Hepatic stellate cell (primary cell): ENCODE data around the gene MRC1.
"Not testable (repeated sequence)": the region's sequence is repeated elsewhere in the genome, so short reads cannot be mapped to it uniquely, and the experiment has no call there.

Experiments used
- DNase-seq: peaks from one replicate; pipeline ENCODE4 v3.0.0; 2011; ENCODE audit warnings: low spot score

Gene MRC1

DNA sequence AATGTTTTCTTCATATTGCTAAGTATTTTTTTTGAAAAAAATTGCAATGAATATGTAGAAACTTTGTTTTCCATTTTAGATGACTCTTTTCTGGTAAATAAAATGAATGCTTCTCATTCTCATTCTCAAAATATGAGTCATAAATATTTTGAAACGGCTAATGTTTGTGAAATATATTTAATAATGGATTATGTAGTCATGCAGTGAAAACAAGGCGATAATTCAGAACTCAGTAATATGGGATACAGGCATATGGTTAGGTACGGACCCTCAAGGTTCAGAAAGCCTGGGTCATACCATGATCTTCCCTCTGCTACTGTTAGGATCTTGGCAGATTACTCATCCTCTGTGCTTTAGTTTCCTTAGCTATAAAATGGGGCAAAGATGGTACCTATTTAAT lies 96.3 kb downstream of the MRC1 start:
- DNase-seq, result no peak

DNA sequence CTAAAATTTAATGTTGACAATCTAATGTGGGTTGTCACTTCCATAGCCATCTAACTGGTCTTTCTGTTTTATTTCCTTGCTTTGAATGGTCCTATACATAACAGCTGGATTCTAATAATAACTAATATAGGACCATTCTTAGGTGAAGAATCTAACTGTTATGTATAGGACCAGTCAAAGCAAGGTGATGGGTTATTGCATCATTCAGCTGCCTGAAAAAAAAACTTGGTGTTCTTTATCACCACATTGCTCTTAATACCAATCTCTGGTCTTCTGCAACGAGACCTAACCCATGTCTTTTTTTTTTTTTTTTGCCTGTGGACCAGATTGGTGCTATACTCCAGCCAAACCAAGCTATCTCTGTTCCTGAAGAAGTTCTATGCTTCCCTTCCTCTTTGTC lies 96.9 kb downstream of the MRC1 start:
- no peak for DNase-seq

DNA sequence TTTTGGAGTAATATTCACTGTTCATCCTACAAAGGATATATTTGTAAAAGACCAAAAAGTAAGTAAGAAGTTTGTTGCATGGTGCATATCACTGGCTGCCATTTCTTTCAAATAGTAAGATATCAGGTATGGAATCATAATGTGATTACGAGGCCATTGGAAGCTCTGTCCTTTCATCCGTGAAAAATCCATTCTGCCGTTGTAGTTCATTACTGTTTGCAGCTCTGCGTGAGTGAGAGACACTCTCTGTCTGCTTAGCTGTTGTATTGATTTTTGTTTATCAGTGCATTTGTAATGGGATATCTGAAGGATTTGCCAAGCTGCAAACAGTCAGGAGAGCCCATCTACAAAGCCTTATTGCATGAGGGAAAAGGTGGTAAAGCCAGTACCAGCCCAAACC lies 98.5 kb downstream of the MRC1 start:
- DNase-seq, result no peak

DNA sequence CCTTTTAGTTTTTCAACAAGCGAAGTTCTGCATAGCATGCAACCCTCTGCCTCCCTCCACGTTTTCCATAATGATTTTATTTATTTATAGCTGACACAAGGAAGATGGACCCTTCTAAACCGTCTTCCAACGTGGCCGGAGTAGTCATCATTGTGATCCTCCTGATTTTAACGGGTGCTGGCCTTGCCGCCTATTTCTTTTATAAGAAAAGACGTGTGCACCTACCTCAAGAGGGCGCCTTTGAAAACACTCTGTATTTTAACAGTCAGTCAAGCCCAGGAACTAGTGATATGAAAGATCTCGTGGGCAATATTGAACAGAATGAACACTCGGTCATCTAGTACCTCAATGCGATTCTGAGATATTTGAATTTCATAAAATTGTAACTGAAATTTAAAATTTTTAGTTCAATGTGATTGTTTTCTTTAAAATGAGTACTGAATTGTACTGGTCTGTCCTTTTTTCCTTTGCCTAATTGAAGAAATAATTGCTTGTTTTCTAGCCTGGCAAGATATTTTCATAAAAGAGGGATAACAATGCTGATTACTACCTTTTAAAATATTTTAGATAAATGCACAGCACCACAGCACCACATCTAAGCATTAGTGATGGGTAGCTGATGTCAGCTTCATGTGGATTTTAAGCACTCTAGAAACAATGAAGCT lies 101.1 kb downstream of the MRC1 start:
- DNase-seq, result peak; percentile 30

DNA sequence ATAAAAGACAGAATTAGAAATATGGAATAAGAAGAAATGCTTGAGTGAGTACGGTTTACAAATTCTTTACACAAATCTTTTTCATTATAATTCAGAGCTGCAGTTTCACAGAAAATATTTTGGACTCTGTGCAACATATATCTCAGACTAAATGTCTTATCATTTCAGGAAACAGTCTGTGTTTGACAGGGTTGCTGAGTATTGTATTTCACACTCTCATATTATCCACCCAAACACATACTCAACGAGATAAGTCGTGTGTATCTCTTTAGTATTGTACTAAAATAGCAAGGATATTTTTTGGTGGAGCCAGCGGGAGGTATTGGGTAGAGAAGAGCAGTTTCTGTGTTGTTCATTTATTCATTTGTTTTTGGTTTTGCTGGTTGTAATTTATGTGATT lies 103.6 kb downstream of the MRC1 start:
- no peak for DNase-seq

DNA sequence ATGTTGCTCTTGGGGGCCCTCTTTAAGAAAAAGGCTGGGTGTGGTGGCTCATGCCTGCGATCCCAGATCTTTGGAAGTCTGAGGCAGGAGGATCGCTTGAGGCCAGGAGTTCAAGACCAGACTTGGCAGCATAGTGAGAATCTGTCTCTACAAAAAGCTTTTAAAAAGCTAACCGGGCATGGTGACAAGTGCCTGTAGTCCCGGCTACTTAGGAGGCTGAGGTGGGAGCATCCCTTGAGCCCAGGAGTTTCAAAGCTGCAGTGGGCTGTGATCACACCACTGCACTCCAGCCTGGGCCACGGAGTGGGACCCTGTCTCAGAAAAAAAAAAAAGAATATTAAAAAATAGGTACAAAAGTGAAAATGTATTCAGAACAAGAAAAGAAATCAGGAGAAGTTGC lies 104.5 kb downstream of the MRC1 start:
- DNase-seq, result no peak

DNA sequence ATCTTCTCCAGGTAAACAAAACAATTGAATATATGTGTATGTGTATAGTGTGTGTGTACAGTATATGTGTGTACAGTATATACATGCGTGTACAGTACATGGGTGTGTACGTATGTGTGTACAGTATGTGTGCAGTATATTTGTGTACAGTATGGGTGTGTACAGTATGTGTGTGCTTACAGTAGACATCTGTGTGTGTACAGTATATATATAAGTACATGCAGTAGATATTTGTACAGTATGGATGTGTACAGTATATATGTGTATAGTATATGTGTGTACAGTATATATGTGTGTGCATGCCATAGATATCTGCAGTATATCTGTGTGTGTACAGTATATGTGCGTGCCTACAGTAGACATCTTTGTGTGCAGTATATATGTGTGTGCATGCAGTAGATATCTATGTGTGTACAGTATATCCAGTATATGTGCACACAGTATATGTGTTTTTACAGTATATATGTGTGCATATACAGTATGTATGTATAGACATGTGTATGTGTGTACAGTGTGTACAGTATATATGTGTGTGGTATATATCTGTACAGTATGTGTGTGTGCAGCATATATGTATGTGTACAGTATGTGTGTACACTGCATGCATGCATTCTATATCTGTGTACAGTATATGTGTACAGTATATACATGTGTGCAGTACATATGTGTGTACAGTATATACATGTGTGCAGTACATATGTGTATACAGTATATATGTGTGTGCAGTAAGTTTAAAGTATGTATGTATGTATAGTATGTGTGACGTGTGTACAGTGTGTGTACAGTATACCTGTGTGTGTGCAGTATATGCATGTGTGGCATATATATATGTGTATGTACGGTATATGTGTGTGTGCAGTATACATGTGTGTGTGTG lies 105.3 kb downstream of the MRC1 start:
- DNase-seq, result no peak

DNA sequence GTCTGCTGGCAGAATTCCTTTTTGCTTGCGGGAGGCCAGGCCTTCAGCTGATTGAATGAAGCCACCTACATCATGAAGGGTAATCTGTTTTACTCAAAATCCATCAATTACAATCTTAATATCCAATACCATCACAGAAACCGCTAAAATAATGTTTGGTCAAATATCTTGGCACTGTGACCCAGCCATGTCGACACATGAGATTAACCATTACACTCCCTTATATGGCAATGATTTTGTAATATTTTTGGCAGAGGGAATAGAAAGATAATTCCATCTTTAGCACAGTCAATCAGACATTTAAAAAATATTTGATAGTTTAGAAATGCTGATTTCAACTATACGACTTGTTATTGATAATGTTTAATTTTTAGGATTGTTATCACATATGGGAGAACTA lies 106.0 kb downstream of the MRC1 start:
- no peak for DNase-seq

DNA sequence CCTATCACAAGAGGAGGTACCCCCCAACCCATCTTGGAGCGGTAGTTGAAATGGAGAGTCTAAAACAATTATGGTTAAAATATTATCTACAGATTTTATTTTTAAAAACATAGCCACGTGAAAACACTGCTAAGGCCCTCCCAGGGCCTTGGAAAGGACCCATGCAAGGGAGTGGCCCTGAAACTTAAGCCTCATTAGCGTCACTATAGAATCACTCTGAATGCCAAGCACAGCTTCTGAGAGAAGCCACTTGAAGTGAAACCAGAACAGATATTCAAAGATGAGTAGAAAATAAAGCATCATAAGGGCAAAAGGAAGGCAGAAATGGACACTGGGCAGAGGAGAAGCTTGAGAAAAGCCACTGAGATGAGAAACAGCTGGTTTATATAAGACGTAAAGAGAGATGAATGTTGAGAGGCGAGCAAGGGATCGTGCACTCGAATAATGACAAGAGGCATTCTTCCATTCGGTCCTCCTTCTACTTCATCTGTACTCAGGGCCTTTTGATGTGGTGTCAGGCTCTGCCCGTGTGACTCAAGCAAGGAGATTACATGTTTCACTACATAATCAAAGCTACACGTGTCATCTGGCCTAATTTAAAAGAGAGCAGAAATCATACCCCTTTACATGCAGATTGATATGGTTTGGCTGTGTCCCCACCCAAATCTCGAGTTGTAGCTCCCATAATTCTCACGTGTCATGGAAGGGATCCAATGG lies 109.2 kb downstream of the MRC1 start:
- DNase-seq, result no peak

DNA sequence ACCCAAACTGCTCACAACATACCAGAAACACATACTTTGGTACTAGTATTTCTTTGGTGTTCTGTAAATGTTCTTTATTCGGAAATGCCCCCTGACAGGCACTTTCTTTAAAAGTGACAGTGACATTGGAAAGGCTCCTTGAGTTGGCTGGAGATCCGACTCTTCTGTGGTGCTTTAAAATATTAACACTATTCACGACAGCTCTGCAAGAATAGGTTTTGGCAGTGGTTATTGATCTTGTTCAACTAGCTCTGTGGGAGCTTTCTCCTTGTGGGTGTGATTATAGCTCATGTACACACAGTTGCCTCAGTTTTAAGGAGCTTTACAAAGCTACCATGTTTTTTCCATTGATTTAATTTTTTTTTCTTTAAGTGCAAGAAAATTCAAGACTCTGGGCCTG lies 112.2 kb downstream of the MRC1 start:
- no peak for DNase-seq

DNA sequence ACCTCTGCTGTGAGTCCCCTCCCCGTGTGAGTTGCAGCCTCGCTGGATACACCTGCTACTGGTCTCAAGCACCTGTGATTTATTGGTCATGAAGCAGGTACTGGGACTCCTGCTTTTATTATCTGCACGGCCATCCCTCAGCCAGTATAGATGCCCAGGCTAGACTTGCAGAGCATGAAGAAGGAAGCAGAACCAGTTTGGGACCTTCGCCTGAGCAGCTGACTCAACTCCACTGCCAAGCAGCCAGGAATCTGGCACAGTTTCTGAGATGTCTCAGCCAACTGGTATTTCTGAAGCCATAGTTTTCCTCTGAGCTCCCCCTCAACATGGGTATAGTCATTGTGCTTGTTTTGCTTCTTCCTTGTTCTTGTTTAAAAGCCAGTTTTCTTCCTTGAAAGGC lies 114.6 kb downstream of the MRC1 start:
- peak; percentile 78 for DNase-seq

DNA sequence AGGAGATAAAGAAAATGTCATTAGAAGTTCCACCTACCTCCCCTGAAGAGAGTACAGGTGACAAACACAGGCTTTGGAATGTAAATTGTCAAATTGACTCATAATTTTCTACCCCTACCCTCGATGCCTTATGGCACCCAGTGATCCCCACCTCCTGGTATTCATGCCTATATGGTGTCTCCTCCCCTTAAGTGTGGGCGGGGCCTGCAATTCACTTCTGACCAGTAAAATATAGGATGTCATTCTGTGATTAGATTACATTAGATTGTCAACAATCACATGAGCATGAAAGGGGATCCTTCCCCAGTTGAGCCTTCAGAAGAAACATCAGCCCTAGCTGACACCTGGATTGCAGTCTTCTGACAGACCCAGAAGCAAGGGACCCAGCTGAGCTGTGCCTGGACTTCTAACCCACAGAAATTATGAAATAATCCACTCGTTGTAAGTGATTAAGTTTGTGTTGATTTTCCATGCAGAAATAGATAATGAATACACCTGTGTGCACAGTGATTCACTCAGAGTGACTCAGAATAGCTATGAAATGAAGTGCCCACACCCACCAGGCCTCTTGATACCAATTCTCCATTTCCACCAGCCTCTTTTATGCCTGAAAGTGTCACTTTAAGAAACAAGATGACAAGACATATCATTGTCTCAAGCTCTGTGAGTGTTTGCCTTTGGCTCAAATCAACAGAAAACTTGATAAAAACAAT lies 134.0 kb downstream of the MRC1 start:
- DNase-seq, result no peak

DNA sequence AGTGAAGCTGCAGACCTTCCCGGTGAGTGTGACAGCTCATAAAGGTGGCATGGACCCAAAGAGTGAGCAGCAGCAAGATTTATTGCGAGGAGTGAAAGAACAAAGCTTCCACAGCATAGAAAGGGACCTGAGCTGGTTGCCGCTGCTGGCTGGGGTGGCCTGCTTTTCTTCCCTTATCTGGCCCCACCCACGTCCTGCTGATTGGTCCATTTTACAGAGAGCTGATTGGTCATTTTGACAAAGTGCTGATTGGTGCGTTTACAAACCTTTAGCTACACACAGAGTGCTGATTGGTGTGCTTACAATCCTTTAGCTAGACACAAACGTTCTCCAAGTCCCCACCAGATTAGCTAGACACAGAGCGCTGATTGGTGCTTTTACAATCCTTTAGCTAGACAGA lies 141.1 kb downstream of the MRC1 start:
- DNase-seq, result not testable (repeated sequence)

DNA sequence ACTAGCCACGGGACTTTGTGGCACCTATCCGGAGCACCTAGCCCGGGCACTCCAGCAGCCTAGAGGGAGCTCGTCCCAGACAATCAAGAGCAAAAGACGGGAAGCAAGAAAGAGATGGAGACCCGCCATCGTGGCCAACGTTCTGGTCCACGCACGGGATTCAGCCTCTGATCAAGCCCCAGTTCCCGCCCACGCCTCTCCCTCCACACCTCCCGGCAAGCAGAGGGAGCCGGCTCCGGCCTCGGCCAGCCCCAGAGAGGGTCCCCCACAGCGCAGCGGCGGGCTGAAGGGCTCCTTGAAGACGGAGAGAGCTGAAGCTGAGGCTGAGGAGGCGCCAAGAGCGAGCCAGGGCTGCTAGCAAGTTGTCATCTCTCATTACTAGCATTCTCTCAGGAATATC lies 141.6 kb downstream of the MRC1 start:
- DNase-seq, result no peak

DNA sequence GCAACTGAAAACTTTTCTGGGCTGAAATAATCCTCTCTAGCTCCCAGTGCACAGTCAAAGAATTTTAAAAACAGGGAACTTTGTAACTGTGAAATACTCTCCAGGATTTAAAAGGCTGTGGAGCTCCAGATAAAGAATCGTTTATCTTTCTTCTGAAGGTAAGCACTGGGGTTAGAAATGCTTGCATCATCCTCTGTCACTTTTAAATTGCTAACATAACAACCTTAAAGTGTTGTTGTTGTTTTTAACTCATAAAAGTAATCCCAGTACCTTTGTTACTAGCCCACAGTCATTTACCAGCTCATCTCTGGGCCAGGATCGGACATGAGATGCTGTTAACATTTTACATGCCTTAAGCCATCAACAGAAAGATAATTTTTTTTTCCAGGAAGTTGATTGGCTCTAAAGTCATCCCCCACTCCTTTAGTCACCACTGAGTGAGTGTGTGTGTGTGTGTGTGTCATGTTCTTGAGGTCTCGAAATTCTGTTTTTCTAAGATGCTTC lies 142.8 kb downstream of the MRC1 start, which contains the start of gene SLC39A12:
TSS of gene SLC39A12 (plus strand) at position 51 of the 504 bp plus-strand sequence. CDS start 1,359 bp downstream, outside the sequence.
- peak; percentile 54 for DNase-seq

DNA sequence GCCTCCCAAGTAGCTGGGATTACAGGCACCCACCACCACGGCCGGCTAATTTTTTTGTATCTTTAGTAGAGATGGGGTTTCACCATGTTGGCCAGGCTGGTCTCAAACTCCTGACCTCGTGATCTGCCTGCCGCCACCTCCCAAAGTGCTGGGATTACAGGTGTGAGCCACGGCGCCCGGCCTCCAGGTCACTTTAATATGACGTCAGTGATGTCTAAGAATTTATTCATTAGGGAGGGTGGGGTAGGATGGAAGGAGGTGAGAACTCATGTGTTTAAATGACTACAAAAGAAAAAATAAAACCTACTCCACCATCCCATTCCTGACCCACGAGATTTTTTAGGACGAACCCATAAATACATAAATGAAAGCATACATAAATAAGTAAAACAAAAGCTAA lies 145.2 kb downstream of the MRC1 start:
- DNase-seq, result not testable (repeated sequence)

DNA sequence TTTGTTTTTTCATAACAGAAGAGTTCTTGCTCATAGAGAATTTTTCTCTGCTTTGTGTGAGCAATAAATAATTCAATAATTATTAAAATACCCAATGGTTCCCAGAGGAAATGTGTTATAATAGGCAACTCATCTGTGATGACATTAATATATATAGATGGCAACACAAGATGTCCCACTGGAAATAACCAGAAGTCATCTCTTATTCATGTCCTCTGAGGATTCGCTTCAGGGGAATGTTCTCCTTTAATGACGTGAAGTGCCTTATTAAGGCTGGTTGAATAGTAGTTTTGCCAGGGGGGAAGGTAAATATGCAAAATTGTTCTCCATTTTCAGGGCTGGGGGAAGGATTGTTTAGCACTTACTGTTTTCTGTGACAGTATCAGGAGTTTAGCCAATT lies 145.7 kb downstream of the MRC1 start:
- peak; percentile 19 for DNase-seq

DNA sequence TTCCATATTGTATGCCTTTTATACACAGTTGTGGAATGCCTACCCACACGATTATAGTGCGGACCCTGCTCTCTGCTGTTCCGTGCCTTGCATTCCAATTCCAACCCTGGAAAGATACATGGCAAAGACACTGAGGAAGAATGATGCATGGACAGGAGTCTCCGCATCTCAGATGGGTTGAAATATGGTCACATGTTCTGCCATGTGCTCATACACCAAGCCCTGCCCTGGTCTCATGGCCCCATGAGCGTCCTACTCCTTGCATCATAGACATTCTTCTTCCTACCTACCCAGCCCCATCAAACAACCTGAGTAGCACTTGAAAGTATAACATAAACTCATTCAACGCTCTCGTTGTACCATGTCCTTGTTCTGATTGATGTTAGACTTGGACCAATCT lies 148.9 kb downstream of the MRC1 start:
- no peak for DNase-seq

DNA sequence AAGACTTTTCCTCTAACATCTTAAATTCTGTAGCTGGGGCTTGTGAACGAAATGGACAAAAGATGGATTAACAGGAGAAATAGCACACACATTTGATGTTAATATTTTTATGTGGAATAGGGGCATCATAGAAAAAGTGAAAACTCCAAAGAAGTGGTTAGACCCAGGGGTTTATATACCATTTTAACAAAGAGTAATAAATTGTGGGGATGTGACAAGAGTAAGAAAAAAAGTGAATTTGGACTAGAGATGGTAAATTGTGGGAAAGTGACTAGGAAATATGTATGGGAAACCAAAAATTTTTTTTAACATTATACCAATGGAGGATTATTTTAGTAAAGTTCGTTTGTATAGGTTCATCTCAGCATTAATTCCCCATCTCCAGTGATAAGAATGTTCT lies 150.7 kb downstream of the MRC1 start:
- DNase-seq, result no peak
